Measurements from ENCODE around the gene FUT2.
"Not testable (repeated sequence)": the region's sequence is repeated elsewhere in the genome, so short reads cannot be mapped to it uniquely, and the experiment has no call there.

Gene FUT2

DNA sequence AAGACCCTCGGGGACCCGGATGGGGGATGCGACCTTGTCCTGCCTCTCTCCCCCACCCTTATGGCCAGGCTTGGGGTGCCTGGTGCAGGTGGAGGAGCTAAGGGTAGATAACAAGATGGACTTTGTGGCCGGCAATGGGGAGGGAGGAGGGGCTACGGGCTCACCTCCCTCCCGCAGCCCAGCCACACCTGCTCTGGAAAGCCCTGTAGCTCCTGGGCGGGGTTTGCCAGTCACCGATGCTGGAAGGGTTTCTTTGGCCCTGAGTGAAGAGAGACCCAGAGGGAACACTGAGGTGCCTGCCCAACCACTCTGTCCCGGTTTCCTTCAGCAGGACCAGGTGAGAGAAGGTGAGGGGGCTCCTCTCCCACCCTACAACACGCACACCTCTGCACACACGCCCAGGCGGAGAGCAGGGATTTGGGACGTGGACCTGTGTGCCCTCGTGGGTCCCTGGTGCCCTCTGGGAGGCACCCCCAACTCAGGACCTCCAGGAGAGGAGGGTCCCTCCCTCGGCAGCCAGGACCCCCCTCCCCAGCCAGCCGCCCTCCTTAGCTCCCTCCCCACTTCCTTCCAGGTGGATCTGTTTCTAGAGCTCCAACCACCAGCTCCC, at the start of gene FUT2:
TSS of gene FUT2 (plus strand) at position 229 of the 610 bp plus-strand sequence. CDS start 6,986 bp downstream, outside the sequence.
- in situ Hi-C loops (cut with HindIII; ENCODE audit: low pct_ligation_motif_present, low pct_unique_long_range_greater_than_20kb, low sequenced_read_pairs) = no loop called here

DNA sequence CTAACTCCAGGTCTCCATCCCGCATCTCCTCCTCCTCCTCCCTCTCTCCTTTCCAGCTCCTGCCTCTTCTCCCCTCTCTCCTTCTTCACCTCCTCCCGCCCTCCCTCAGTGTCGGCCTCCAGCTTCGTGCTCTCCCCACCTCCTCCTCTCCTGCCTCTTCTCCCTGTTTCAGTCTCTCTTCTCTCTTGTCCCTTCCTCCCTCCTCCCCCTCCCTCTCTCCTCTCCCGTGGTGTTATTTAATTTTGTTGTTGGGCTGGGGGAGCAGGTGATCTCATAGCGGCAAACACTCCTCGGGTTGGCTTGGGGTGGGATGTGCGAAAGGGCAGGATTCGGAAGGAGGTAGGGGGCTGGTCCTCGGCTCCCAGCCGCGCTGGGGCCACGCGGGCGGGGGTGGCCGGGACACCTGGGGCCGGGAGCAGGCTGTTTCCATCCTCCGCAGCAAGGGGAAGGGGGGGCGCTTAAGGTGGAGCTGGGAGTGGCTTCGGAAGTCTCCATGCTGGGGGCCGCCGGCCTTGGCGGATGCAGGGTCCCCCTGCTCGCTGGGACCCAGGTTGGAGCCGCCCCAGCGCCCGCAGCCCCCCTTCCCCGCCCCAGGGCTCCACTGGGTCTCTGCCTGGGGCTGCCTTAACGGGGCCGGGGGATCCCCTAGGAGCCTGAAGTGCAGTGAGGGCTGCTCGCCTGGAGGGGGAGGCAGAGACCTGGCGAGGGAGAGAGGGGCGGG, 49.6 kb upstream of the FUT2 start, which contains the start of gene CA11:
TSS of gene CA11 (minus strand) at position 187 of the 721 bp plus-strand sequence. CDS start 555 bp downstream, outside the sequence.
- in situ Hi-C loops (cut with HindIII; ENCODE audit: low pct_ligation_motif_present, low pct_unique_long_range_greater_than_20kb, low sequenced_read_pairs) = no loop called here
- peak; percentile 85 for DNase-seq

More for the DNA sequence above, at the start of gene FUT2:
- no peak for DNase-seq

DNA sequence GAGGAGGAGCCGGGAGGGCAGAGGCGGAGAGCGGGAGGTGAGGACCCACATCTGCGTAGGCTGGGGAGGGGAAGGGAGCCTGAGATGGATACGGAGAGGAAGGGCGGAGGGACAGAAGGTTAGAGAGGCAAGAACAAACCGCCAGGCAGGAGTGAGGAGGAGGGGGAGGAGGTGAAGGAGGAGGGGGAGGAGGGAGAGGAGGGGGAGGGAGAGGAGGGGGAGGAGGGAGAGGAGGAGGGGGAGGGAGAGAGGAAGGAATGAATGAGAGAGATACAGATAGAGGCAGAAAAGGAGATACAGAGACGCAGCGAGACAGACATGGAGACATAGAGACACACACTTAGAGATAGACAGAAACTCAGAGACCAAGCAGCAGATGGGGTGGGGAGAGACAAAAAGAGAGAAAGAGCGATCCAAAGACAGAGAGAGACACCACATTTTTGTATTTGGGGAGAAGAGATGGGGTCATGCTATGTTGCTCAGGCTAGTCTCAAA, 49.0 kb upstream of the FUT2 start:
- no peak for DNase-seq
- in situ Hi-C loops (cut with HindIII; ENCODE audit: low pct_ligation_motif_present, low pct_unique_long_range_greater_than_20kb, low sequenced_read_pairs) = no loop called here

DNA sequence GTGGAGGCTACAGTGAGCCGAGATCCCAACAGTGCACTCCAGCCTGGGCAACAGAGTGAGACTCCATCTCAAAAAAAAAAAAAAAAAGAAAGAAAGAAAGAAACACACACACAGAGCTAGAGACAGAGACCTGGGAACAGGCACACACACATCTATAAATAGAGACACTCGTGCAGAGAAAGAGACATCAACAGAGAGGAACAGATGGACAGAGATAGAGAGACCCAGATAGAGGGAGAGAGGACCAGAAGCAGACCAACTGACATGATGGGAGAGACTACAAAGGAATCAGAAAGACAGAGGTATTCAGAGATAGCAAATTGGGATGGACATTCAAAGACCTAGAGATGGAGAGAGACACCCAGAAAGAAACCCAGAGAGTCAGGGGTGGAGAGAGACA, 47.6 kb upstream of the FUT2 start:
- in situ Hi-C loops (cut with HindIII; ENCODE audit: low pct_ligation_motif_present, low pct_unique_long_range_greater_than_20kb, low sequenced_read_pairs) = no loop called here
- DNase-seq = no peak

DNA sequence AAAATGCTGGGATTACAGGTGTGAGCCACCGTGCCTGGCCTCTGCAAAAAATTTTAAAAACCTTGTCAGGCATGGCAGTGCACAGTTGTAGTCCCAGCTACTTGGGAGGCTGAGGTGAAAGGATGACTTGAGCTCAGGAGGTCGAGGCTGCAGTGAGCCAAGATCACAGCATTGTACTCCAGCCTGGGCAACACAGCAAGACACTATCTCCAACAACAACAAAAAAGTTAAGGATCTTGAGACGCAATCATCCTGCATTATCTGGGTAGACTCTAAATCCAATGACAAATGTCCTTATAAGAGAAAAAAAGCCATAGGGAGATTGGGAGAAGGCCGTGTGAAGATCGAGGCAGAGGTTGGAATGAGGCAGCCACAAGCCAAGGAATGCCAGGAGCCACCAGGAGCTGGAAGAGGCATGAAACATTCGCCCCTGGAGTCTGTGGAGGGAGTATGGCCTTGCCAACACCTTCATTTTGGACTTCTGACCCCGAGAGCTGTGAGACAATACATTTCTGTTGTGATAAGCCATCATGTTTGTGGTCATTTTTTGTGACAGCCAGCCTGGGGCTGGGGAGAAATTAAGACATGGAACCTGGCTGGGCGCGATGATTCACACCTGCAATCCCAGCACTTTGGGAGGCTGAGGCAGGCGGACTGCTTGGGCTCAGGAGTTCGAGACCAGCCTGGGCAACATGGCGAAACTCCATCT, 44.6 kb upstream of the FUT2 start:
- in situ Hi-C loops (cut with HindIII; ENCODE audit: low pct_ligation_motif_present, low pct_unique_long_range_greater_than_20kb, low sequenced_read_pairs) = no loop called here
- DNase-seq = no peak

DNA sequence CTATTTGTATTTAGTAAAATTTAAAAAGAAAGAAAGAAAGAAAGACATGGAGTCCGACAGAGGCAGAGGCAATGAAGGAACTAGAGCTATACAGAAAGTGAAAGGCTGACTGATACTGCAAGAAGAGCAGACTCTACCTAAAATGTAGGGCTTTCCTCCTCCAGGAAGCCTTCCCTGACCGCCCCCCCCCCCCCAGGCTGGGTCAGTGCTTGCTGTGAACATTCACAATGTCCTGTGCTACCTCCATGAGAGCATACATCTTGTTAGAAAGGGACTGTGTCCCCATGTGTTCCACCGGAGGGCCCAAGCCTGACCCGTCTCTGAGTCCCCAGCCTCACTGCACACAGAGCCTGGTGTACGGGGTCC, 44.1 kb upstream of the FUT2 start:
- no peak for DNase-seq
- in situ Hi-C loops (cut with HindIII; ENCODE audit: low pct_ligation_motif_present, low pct_unique_long_range_greater_than_20kb, low sequenced_read_pairs) = no loop called here

GRCh38 chr19:48654299-48655059, 41.3 kb upstream of the FUT2 start:
- in situ Hi-C loops (cut with HindIII; ENCODE audit: low pct_ligation_motif_present, low pct_unique_long_range_greater_than_20kb, low sequenced_read_pairs) = no loop called here
- DNase-seq = no peak

DNA sequence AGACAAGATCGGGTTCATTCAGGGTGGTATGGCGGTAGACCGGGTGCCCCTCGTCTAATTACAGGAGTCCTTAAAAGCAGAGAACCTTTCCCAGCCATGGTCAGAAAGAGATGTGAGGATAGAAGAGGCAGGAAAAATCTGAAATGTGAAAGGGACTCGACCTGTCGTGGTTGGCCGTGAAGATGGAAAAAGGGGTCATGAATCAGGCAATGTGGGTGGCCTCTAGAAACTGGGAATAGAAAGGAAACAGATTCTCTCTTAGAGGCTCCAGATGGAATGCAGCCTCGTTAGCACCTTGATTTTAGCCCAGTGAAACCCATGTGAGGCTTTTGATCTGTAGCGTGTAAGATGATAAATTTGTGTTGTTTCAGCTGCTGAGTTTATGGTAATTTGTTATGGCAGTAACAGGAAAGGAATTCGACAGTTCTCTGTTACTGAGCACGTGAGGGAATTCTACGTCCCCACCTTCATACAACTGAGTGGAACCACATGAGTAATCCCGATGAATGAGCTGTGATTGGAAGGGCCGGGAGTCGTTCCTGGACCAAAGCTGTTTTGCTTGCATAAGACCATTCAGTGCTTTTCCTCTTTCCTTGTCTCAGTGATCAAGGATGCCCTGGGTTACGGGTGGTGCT, 38.8 kb upstream of the FUT2 start:
- in situ Hi-C loops (cut with HindIII; ENCODE audit: low pct_ligation_motif_present, low pct_unique_long_range_greater_than_20kb, low sequenced_read_pairs) = no loop called here
- DNase-seq = peak; percentile 22

DNA sequence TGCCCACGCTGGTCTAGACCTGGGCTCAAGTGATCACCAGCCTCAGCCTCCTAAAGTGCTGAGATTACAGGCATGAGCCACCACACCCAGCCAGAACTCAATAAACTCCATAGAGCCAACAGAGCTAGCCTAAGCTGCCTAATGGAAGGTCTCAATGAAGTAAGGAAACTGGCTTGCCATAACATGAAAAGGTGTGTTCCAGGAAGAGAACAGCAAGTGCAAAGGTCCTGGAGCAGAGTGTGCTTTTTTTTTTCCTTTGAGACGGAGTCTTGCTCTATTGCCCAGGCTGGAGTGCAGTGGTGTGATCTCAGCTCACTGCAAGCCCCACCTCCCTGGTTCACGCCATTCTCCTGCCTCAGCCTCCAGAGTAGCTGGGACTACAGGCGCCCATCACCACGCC, 37.9 kb upstream of the FUT2 start:
- DNase-seq; in situ Hi-C loops (cut with HindIII; ENCODE audit: low pct_ligation_motif_present, low pct_unique_long_range_greater_than_20kb, low sequenced_read_pairs): not testable (repeated sequence)

DNA sequence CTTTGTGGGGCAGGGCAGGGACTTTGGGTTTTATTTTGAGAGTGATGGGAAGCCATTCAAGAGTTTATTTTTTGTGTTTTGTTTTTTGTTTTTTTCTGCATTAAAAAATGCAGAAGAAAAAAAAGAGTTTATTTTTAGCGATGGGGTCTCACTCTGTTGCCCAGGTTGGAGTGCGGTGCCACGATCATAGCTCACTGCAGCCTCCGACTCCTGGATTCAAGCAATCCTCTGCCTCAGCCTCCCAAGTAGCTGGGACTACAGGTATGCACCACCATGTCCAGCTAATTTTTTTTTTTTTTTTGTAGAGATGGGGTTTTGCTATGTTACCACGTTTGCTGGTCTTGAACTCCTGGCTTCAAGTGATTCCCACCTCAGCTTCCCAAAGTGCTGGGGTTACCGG, 37.3 kb upstream of the FUT2 start:
- DNase-seq = no peak
- in situ Hi-C loops (cut with HindIII; ENCODE audit: low pct_ligation_motif_present, low pct_unique_long_range_greater_than_20kb, low sequenced_read_pairs) = no loop called here

GRCh38 chr19:48659768-48660167, 36.0 kb upstream of the FUT2 start:
- in situ Hi-C loops (cut with HindIII; ENCODE audit: low pct_ligation_motif_present, low pct_unique_long_range_greater_than_20kb, low sequenced_read_pairs) = no loop called here
- DNase-seq = no peak

- DNase-seq = peak; percentile 87
- in situ Hi-C loops (cut with HindIII; ENCODE audit: low pct_ligation_motif_present, low pct_unique_long_range_greater_than_20kb, low sequenced_read_pairs) = no loop called here
Observed at GRCh38 chr19:48660852-48661710, 34.7 kb upstream of the FUT2 start.

DNA sequence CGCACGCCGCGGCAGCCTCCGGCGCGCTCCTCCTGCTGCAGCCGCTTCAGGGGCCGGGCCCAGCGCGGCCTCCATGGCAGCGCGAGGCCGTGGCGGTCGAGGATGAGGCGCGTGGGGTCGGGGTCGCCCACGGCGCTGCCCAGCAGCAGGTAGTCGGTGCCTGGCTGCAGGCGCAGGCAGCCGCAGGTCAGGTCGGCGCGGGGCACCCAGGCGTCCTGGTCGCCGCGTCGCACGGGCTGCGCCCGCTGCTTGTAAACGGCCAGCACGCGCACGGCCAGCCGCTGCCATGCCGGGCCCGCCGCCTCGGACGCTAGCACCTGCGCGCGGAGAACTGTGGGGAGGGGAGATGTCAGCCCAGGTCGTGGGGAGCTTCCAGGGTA, 34.1 kb upstream of the FUT2 start:
- DNase-seq = no peak
- in situ Hi-C loops (cut with HindIII; ENCODE audit: low pct_ligation_motif_present, low pct_unique_long_range_greater_than_20kb, low sequenced_read_pairs) = no loop called here

DNA sequence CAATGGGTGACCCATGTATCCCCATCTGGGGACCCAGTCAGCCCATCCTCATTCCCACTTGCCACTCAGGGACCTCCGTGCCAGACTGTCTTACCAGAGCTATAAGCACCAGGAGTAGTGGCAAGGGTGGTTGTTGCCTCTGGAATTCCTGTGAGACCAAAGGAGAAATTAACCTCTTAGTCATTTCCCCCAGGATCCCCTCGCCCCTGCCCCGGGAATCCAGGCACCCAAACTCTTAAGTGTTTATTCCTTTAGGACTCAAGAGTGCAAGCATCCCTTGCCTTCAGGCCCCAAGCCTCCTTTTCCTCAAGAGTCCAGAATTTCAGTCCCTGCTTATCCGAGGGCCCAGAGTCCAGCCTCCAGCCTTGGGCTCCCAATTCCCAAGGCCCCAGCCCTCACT, 32.1 kb upstream of the FUT2 start:
- in situ Hi-C loops (cut with HindIII; ENCODE audit: low pct_ligation_motif_present, low pct_unique_long_range_greater_than_20kb, low sequenced_read_pairs) = no loop called here
- no peak for DNase-seq

DNA sequence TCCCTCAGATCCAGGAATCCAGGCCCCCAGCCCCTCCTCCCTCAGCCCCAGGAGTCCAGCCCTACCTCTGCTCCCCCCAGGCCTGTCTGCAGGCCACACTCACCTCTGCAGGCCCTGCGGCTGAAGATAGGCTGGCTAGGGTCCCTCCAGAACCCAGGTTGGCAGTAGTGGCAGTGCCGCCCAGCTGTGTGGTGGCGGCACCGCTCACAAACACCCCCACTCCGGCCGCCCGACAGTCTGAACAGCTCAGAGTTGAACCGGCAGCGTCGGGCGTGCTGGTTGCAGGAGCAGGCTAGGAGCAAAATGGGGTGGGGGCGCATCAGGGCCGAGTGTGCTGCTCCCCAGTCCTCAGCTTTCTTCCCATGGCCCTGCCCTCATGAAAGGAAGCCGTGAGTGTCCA, 31.3 kb upstream of the FUT2 start:
- no peak for DNase-seq
- in situ Hi-C loops (cut with HindIII; ENCODE audit: low pct_ligation_motif_present, low pct_unique_long_range_greater_than_20kb, low sequenced_read_pairs) = no loop called here

GRCh38 chr19:48665786-48666185, 30.0 kb upstream of the FUT2 start:
- in situ Hi-C loops (cut with HindIII; ENCODE audit: low pct_ligation_motif_present, low pct_unique_long_range_greater_than_20kb, low sequenced_read_pairs) = no loop called here

GRCh38 chr19:48668332-48668731, 27.4 kb upstream of the FUT2 start:
- in situ Hi-C loops (cut with HindIII; ENCODE audit: low pct_ligation_motif_present, low pct_unique_long_range_greater_than_20kb, low sequenced_read_pairs) = no loop called here
- DNase-seq = no peak

More at GRCh38 chr19:48665786-48666185, 30.0 kb upstream of the FUT2 start:
- no peak for DNase-seq

- in situ Hi-C loops (cut with HindIII; ENCODE audit: low pct_ligation_motif_present, low pct_unique_long_range_greater_than_20kb, low sequenced_read_pairs) = no loop called here
- DNase-seq = no peak
Observed at GRCh38 chr19:48668761-48669160, 27.0 kb upstream of the FUT2 start.
